K562 (cell line): ENCODE results near the gene SLX4IP. TPM values are rescaled to one million over a fixed set of nuclear protein-coding genes. Genes with fewer than 3 reads are reported as not detected.

Experiments used
- ATAC-seq: fragments of 200-7000 bp; cut with Tn5 transposase; 3 replicates; pipeline ENCODE4 v1.9.1; 2020; ENCODE audit warnings: moderate library complexity
- BruUV-seq: library from RNA; stranded (reverse); fragments of 400-500 nt; replicated peaks from 2 replicates; lab custom pipeline; 2021; lab: Mats Ljungman, UMichigan
- CTCF ChIA-PET: fragments of 300-600 bp; formaldehyde crosslinking; extraction: SDS; loops from one replicate; lab custom pipeline; 2021; ENCODE audit warnings: low intra/inter-chr PET ratio; lab: Yijun Ruan, JAX
- POLR2A ChIA-PET: fragments of 300-600, 350-650 bp; sonication (Branson Sonifier 250); formaldehyde crosslinking; extraction: SDS; loops from one replicate; lab custom pipeline; 2021; ENCODE audit warnings: antibody characterized with exemption, inconsistent platforms; lab: Yijun Ruan, JAX
- DNase-seq, 4 experiments: peaks; one replicate each; pipeline versions ENCODE4 v3.0.0 to v3.0.0-alpha.2; 2011 to 2018; ENCODE audit warnings: low spot score in 3 of 4, mixed read lengths in 3 of 4; ENCODE audit errors: extremely low read depth in 1 of 4
- FAIRE-seq: peaks from 2 replicates; lab custom pipeline; 2011; peaks lifted over from hg19 to GRCh38; lab: Jason Lieb, UNC
- H2AFZ ChIP-seq: 2 replicates; pipeline ENCODE4 v1.6.0; 2011; ENCODE audit warnings: low read depth, low read length, control low read depth, inconsistent platforms
- H3K27ac ChIP-seq: fragments of 200-600 bp; 3 replicates; pipeline ENCODE4 v1.8.0; 2011; ENCODE audit warnings: low read depth, mild to moderate bottlenecking, control low read depth, inconsistent platforms, low read length, moderate library complexity, mixed read lengths; ENCODE audit errors: extremely low read depth
- H3K27me3 ChIP-seq, 2 experiments: fragments of 300-600 bp in 1 of 2; 2 replicates in 1 of 2; 3 replicates in 1 of 2; pipeline versions ENCODE4 v1.6.0 to v1.8.0; 2011; ENCODE audit warnings: inconsistent platforms in 2 of 2, low read length in 2 of 2, mild to moderate bottlenecking in 1 of 2, mixed read lengths in 1 of 2, moderate library complexity in 1 of 2; ENCODE audit not compliant: control insufficient read depth in 2 of 2, insufficient read depth in 2 of 2
- H3K36me3 ChIP-seq: fragments of 300-600 bp; 3 replicates; pipeline ENCODE4 v1.8.0; 2011; ENCODE audit warnings: mild to moderate bottlenecking, low read length, inconsistent platforms; ENCODE audit not compliant: control insufficient read depth, insufficient read depth
- H3K4me1 ChIP-seq, 2 experiments: fragments of 200-600 bp in 1 of 2; replicated peaks in 1 of 2; 2 replicates in 1 of 2; 3 replicates in 1 of 2; pipeline versions ENCODE4 v1.5.1 to v1.8.0; 2011; ENCODE audit warnings: inconsistent platforms in 2 of 2, low read length in 2 of 2, mild to moderate bottlenecking in 1 of 2, mixed read lengths in 1 of 2, moderate library complexity in 1 of 2; ENCODE audit not compliant: control insufficient read depth in 2 of 2, insufficient read depth in 2 of 2
- H3K4me2 ChIP-seq: 2 replicates; pipeline ENCODE4 v1.6.1; 2011; ENCODE audit warnings: low read length, control low read depth, inconsistent platforms, mixed read lengths; ENCODE audit not compliant: insufficient read depth
- H3K4me3 ChIP-seq: fragments of 200-600 bp; sonication (generic), shearing (Covaris generic); 2 replicates; pipeline ENCODE4 v1.5.1; 2016; ENCODE audit warnings: control low read depth, inconsistent platforms
- H3K79me2 ChIP-seq: fragments of 200-600 bp; 3 replicates; pipeline ENCODE4 v1.8.0; 2011; ENCODE audit warnings: low read length, inconsistent platforms; ENCODE audit not compliant: control insufficient read depth, insufficient read depth
- H3K9ac ChIP-seq, 2 experiments: 2 replicates each; pipeline versions ENCODE4 v1.6.0 to v1.6.1; 2011; ENCODE audit warnings: low read depth in 2 of 2, low read length in 2 of 2, control low read depth in 1 of 2, inconsistent platforms in 1 of 2, mild to moderate bottlenecking in 1 of 2, mixed read lengths in 1 of 2; ENCODE audit not compliant: insufficient read depth in 1 of 2
- H3K9me1 ChIP-seq: one replicate; pipeline ENCODE4 v1.6.0; 2011; ENCODE audit warnings: inconsistent platforms, mild to moderate bottlenecking, low read length, moderate library complexity; ENCODE audit not compliant: control insufficient read depth, insufficient read depth
- H3K9me3 ChIP-seq: replicated peaks from 2 replicates; pipeline ENCODE4 v1.5.1; 2011; ENCODE audit warnings: low read depth, low read length, inconsistent platforms; ENCODE audit not compliant: control insufficient read depth, insufficient read depth
- H4K20me1 ChIP-seq: replicated peaks from 2 replicates; pipeline ENCODE4 v1.6.1; 2011; ENCODE audit warnings: low read length, inconsistent platforms, mixed read lengths; ENCODE audit not compliant: control insufficient read depth, insufficient read depth
- ARHGAP35 ChIP-seq: fragments of 450-650 bp; IDR thresholded peaks from 2 replicates; pipeline ENCODE4 v1.6.1; 2018; ENCODE audit not compliant: partially characterized antibody
- FOXJ2 ChIP-seq: fragments of 200-800 bp; sonication (Bioruptor generic); IDR thresholded peaks from 2 replicates; pipeline ENCODE4 v1.6.1; 2016; ENCODE audit warnings: missing genetic modification characterization, missing compliant biosample characterization
- FOXK2 ChIP-seq, 2 experiments: fragments of 450-650 bp; IDR thresholded peaks in 1 of 2; conservative IDR thresholded peaks in 1 of 2; 2 replicates each; pipeline ENCODE4 v1.6.1; 2016; ENCODE audit warnings: low read depth in 2 of 2, mild to moderate bottlenecking in 1 of 2
- GATA2 ChIP-seq: sonication (generic); formaldehyde crosslinking; IDR thresholded peaks from 2 replicates; pipeline ENCODE4 v1.4.0; 2020; ENCODE audit warnings: mild to moderate bottlenecking, missing genetic modification reagents
- HNRNPK ChIP-seq: fragments of 200-400 bp; formaldehyde crosslinking; IDR thresholded peaks from one replicate; pipeline ENCODE4 v1.6.1; 2018; ENCODE audit warnings: mild to moderate bottlenecking, low read depth, low read length; ENCODE audit not compliant: poor library complexity, severe bottlenecking
- KLF1 ChIP-seq: fragments of 450-650 bp; IDR thresholded peaks from 2 replicates; pipeline ENCODE4 v1.6.1; 2016; ENCODE audit warnings: missing genetic modification characterization, missing compliant biosample characterization
- SIRT6 ChIP-seq: IDR thresholded peaks from one replicate; pipeline ENCODE4 v1.6.1; 2012; ENCODE audit warnings: low read depth, mild to moderate bottlenecking, control low read depth, inconsistent platforms, low read length, moderate library complexity
- ZNF583 ChIP-seq: fragments of 250-450 bp; sonication (Bioruptor Pico); IDR thresholded peaks from 2 replicates; pipeline ENCODE4 v1.4.0; 2020
- ZNF586 ChIP-seq: fragments of 450-650 bp; formaldehyde crosslinking; conservative IDR thresholded peaks from 2 replicates; pipeline ENCODE4 v1.4.0; 2020; ENCODE audit warnings: mild to moderate bottlenecking, moderate library complexity
- WGBS: fragments of 100-300 bp; shearing (Covaris generic); methylation state at CpG from one replicate; pipeline ENCODE4 v1.1.6; 2016; ENCODE audit warnings: low coverage, mixed read lengths; ENCODE audit not compliant: insufficient coverage; ENCODE audit errors: missing lambda C conversion rate; 5-methylcytosine and 5-hydroxymethylcytosine counted together
- in situ Hi-C: fragments of 300-500 bp; cut with MboI; formaldehyde crosslinking; loops from 4 replicates; pipeline ENCODE4 v1.15.0; 2018; ENCODE audit warnings: inconsistent platforms, mixed read lengths
- intact Hi-C: fragments of 100-400 bp; cut with micrococcal nuclease; formaldehyde crosslinking; loops from 2 replicates; pipeline ENCODE4 v1.14.2; 2022
- polyA plus RNA-seq, 8 experiments: library from polyadenylated mRNA; depleted of rRNA in 4 of 8; stranded (reverse) in 5 of 8; unstranded in 3 of 8; fragments of >200 nt; fragmentation: Nextera tagmentation in 2 of 8; fragmentation: Illumina TruSeq in 1 of 8; extraction: Ambion mirVana in 2 of 8; extraction: Trizol in 1 of 8; gene quantifications; 2 replicates each; pipeline versions ENCODE4 v1.2.1 to v1.2.3, GENCODE V29; 2011 to 2014; ENCODE audit warnings: inconsistent platforms in 1 of 8, missing spikeins in 1 of 8
- total RNA-seq, 7 experiments: library from RNA; depleted of rRNA in 6 of 7; stranded (reverse); fragments of >200 nt in 6 of 7; fragmentation: Illumina TruSeq in 2 of 7; extraction: Trizol in 2 of 7; gene quantifications; 2 replicates each; pipeline versions ENCODE4 v1.2.1 to v1.2.3, GENCODE V29; 2011 to 2021; ENCODE audit warnings: low replicate concordance in 1 of 7
- TF ChIP-seq, protein P1 (sequence below), 2 experiments: fragments of 450-650 bp in 1 of 2; sonication (generic) in 1 of 2; formaldehyde crosslinking; conservative IDR thresholded peaks; 2 replicates each; pipeline versions ENCODE4 v1.4.0 to v1.8.1; 2020 to 2022; ENCODE audit warnings: mild to moderate bottlenecking in 1 of 2, missing genetic modification reagents in 1 of 2
- TF ChIP-seq, protein P2 (sequence below): fragments of 450-650 bp; IDR thresholded peaks from 2 replicates; pipeline ENCODE4 v1.6.1; 2016; ENCODE audit warnings: borderline replicate concordance
- TF ChIP-seq, protein P3 (sequence below): IDR thresholded peaks from 2 replicates; pipeline ENCODE4 v1.6.1; 2011; ENCODE audit warnings: borderline replicate concordance, low read depth, mild to moderate bottlenecking, moderate library complexity, low read length; ENCODE audit not compliant: insufficient read depth, poor library complexity, severe bottlenecking

SLX4IP gene
- total and polyA plus RNA-seq, 9 of the 15 experiments (the other 6 are each of a cell fraction or from before 2014, with no cell fraction given): 1.5 to 5.9 (median 3.5) TPM

DNA sequence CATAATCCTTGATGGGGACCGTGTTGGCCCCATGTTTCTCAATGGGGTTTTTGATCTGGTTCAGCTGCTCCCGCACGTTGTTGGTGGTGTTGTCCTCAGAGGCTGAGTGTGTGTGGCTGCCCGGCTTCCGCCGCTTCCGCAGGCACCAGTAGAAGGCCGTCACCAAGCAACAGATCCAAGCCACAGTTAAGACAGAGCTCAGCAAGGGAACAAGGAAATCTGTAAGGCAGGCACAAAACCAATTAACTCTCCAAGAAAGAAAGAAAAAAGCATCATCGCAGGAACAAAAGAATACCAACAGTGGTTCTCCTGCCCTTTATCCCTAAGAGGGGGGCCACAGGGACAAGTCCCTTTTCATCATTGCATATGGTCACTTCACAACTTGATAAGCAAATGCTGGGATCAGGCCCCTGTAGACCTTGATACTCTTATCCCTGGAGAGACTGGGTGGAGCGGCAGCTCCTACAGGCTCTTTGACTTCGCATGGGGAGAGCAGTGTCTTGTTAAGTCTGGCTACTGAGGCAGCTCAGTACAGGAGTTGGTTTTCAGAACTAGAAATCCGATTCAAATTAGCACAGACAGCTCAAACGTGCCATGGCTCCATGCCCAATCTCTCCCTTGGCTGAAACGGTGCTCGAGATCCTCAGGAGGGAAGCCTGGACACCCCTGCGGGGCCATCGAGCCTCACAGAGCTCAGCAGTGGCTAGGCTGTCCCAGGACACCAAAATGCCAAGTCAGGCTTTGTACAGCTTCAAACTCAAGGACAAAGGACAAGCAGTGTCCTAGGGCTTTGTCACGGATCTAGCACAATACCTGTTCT lies 204.8 kb downstream of the SLX4IP start (continued):
- TF ChIP-seq, protein P1, sequence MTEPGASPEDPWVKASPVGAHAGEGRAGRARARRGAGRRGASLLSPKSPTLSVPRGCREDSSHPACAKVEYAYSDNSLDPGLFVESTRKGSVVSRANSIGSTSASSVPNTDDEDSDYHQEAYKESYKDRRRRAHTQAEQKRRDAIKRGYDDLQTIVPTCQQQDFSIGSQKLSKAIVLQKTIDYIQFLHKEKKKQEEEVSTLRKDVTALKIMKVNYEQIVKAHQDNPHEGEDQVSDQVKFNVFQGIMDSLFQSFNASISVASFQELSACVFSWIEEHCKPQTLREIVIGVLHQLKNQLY (CRISPR knock-in tag; conservative IDR thresholded peaks at IDR 0.05): no peak

DNA sequence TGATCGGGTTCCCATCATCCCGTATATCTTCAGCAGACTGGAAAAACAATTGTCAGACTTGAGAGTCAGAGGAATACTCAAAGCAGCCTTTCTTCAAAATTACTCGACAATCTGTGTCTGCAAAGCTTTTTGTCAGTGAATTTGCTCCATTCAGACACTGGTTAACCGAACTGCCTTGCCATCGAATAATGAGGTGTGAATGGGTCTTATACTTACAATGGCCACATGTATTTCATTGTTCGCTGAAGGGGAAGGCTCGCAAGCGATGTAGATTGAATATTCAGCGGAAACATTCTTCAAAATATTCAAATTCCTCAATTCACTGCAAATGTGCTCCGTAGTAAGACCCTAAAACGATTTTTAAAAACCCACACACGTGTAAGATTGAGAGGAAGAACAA lies 205.8 kb downstream of the SLX4IP start:
- H3K9ac ChIP-seq: no peak overlapping the region
- no peaks in the 10 kb centered on the region for H4K20me1 ChIP-seq
- ATAC-seq: no peak
- no peak for FAIRE-seq
- WGBS: 7% methylated on average over 11 of the region's 12 CpGs
- H3K4me1 ChIP-seq: no peaks in the 10 kb centered on the region
- H3K36me3 ChIP-seq: no peaks in the 10 kb centered on the region
- no peaks in the 10 kb centered on the region for H3K79me2 ChIP-seq
- in situ Hi-C loops (no loop called here), intact Hi-C loops (no loop called here)
- POLR2A ChIA-PET: interaction anchor here (0.6 kb wide), 1 partner anchor 962 kb away, joined by 3 read pairs; no protein-coding TSS in a partner anchor
- peaks cover 4 to 27% of the 10 kb centered on the region in 2 experiments; a peak in 4 of 5 replicates for H3K27me3 ChIP-seq
- no peaks in the 10 kb centered on the region for H3K9me1 ChIP-seq
- CTCF ChIA-PET: no interaction called here
- no peak overlapping the region for H3K27ac ChIP-seq
- H2AFZ ChIP-seq: no peak overlapping the region
- no TSS peak for BruUV-seq
- H3K4me3 ChIP-seq: no peak overlapping the region
- DNase-seq: no peak
- no peaks in the 10 kb centered on the region for H3K9me3 ChIP-seq
- H3K4me2 ChIP-seq: no peak overlapping the region
- TF ChIP-seq ZNF583 (CRISPR knock-in tag) (no peak), KLF1 (no peak), FOXK2 (conservative IDR thresholded peaks at IDR 0.05 in 1 of 2, IDR thresholded peaks at IDR 0.05 in 1 of 2; ENCODE audit: low read depth in 2 of 2) (no peak), ARHGAP35 (no peak), GATA2 (CRISPR knock-in tag) (no peak), ZNF586 (no peak), FOXJ2 (tag) (no peak), SIRT6 (no peak), HNRNPK (no peak)
- TF ChIP-seq, protein P2, sequence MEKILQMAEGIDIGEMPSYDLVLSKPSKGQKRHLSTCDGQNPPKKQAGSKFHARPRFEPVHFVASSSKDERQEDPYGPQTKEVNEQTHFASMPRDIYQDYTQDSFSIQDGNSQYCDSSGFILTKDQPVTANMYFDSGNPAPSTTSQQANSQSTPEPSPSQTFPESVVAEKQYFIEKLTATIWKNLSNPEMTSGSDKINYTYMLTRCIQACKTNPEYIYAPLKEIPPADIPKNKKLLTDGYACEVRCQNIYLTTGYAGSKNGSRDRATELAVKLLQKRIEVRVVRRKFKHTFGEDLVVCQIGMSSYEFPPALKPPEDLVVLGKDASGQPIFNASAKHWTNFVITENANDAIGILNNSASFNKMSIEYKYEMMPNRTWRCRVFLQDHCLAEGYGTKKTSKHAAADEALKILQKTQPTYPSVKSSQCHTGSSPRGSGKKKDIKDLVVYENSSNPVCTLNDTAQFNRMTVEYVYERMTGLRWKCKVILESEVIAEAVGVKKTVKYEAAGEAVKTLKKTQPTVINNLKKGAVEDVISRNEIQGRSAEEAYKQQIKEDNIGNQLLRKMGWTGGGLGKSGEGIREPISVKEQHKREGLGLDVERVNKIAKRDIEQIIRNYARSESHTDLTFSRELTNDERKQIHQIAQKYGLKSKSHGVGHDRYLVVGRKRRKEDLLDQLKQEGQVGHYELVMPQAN: no peak
- TF ChIP-seq, protein P3, sequence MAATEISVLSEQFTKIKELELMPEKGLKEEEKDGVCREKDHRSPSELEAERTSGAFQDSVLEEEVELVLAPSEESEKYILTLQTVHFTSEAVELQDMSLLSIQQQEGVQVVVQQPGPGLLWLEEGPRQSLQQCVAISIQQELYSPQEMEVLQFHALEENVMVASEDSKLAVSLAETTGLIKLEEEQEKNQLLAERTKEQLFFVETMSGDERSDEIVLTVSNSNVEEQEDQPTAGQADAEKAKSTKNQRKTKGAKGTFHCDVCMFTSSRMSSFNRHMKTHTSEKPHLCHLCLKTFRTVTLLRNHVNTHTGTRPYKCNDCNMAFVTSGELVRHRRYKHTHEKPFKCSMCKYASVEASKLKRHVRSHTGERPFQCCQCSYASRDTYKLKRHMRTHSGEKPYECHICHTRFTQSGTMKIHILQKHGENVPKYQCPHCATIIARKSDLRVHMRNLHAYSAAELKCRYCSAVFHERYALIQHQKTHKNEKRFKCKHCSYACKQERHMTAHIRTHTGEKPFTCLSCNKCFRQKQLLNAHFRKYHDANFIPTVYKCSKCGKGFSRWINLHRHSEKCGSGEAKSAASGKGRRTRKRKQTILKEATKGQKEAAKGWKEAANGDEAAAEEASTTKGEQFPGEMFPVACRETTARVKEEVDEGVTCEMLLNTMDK: no peak
